ENCODE data around the gene RPL10A. TPM values are rescaled to one million over a fixed set of nuclear protein-coding genes. Genes with fewer than 3 reads are reported as not detected.

RPL10A gene
- total and polyA plus RNA-seq, 3 experiments from 2014 or later, result 970 to 1,739 (median 1,737) TPM

DNA sequence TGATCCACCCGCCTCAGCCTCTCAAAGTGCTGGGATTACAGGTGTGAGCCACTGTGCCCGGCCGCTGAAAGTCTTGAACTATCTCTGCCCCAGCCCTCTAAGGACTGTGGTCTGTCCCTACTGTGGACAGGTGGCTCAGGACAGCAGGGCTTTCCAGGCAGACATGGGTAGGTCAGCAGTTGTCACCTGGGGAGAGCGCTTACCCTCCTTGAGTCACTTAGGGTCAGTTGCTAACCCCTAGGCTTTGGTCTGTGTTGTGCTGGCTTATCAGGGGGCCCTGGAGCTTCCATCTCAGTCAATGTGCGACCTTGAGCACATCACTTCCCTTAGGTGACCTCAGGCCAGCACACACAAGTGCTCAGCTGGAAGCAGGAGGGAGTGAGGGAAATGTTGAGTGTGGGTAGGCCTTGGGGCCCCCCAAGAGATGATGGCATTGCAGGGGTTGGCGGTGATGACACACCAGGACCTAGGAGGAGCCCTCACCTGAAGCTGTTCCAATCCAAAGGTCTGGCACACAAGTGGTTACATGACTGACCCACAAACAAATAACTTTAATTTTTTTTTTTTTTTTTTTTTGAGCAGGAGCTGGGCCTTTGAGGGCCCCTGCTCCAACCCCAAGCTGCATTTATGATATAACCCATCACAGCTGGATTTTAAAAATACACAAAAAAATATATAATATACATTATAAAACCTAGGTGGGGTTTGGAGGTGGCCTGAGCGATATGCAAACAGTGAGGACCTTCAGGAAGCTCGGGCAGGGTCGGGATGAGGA lies 5.1 kb downstream of the RPL10A start:
- Histone ChIP-seq H3K4me1 (ENCODE audit: insufficient read depth, low read length) (peaks cover 32% of the 10 kb centered on the region), H3K4me3 (ENCODE audit: low read length) (no peak overlapping the region), H3K9me3 (ENCODE audit: low read length) (no peaks in the 10 kb centered on the region), H3K36me3 (ENCODE audit: insufficient read depth, low read length) (peaks cover 25% of the 10 kb centered on the region), H3K27me3 (ENCODE audit: insufficient read depth, low read length, poor library complexity, severe bottlenecking) (no peaks in the 10 kb centered on the region), H3K27ac (ENCODE audit: low read depth, low read length) (no peak overlapping the region)
- no peak for DNase-seq
- Mint-ChIP-seq H3K4me1 (peaks cover 28 to 37% (median 34%) of the 10 kb centered on the region in 3 donors), H3K27ac (peak overlapping the region in 1 of 8 donors; percentile 56), H3K9me3 (no peaks in the 10 kb centered on the region), H3K36me3 (peaks cover 0 to 57% (median 10%) of the 10 kb centered on the region in 3 donors), H3K4me3 (no peak overlapping the region), H3K27me3 (peaks cover 0 to 5% of the 10 kb centered on the region in 2 donors)
- ChIA-PET POLR2A (interaction anchor here (0.6 to 0.8 kb wide), 2 partner anchors 20 to 134 kb away, joined by 3 to 4 read pairs; no protein-coding TSS in a partner anchor), CTCF (interaction anchor here (0.8 to 1.6 kb wide), 2 partner anchors 9 to 24 kb away, joined by 3 read pairs; no protein-coding TSS in a partner anchor)

DNA sequence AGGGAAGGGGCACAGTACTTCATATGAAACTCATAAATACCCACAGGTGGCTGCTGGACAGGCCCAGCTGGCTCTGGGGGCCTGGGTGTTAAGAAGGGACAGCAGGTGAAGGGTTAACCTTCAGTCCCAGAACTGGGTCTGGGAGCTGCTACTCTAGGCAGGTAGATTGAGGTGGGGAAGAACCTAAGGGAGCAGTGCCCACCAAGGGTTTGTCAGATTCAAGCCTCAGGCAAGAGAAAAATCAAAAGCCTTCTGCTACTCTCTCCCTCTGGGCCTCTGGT lies 5.6 kb downstream of the RPL10A start:
- POLR2A ChIA-PET, result interaction anchor here (0.8 kb wide), 1 partner anchor 20 kb away, joined by 3 read pairs; no protein-coding TSS in a partner anchor
- Mint-ChIP-seq H3K4me3 (no peak overlapping the region), H3K9me3 (no peaks in the 10 kb centered on the region), H3K27me3 (peaks cover 0 to 4% of the 10 kb centered on the region in 2 donors), H3K36me3 (peaks cover 0 to 51% (median 10%) of the 10 kb centered on the region in 3 donors), H3K4me1 (peaks cover 28 to 37% (median 34%) of the 10 kb centered on the region in 3 donors), H3K27ac (peak overlapping the region in 2 of 8 donors; percentile 34 to 56)
- Histone ChIP-seq H3K27me3 (ENCODE audit: insufficient read depth, low read length, poor library complexity, severe bottlenecking) (no peaks in the 10 kb centered on the region), H3K4me3 (ENCODE audit: low read length) (no peak overlapping the region), H3K9me3 (ENCODE audit: low read length) (no peaks in the 10 kb centered on the region), H3K36me3 (ENCODE audit: insufficient read depth, low read length) (peaks cover 25% of the 10 kb centered on the region), H3K4me1 (ENCODE audit: insufficient read depth, low read length) (peaks cover 32% of the 10 kb centered on the region), H3K27ac (ENCODE audit: low read depth, low read length) (no peak overlapping the region)
- CTCF ChIA-PET, result interaction anchor here (0.8 kb wide), 1 partner anchor 24 kb away, joined by 3 read pairs; no protein-coding TSS in a partner anchor
- no peak for DNase-seq

DNA sequence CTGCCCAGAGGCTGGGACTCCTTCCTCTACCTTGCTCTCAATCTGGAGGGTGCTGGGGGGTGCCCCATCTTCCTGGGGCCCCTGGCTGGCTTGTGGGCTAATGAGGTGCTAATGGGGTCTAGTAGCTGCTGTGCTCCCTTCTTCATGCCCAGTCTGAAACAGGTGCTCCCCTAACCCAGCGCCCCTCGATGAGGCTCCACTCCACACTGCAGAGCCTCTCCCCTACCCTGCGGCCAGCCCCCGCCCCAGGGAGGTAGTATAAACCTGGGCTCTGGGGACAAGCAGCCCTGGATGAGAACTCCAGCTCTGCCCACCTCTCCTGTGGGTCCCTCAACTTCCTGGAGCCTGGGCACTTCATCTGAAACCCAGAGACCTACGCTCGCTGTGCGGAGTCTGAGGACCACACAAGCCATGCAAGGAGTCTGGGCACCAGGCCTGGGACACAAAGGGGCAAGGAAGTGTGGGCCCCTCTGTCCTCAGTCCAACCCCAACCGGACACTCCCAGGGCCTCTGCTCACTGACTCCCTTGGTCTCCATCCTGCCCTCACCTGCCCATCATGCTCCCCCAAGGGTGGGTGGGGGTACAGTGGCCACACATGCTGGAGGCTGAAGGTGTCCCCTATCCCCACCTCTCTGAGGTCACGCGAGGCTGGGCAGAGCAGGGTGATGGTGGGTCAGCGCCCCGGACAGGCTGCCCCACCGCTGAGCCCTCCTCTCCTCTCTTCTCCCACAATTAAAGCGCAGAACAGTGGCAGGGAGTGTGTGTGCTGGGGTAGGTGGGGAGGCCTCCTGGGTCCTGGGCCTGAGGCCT lies 6.1 kb downstream of the RPL10A start:
- peaks cover 26 to 35% (median 32%) of the 10 kb centered on the region in 3 donors for H3K4me1 Mint-ChIP-seq
- H3K4me3 ChIP-seq (ENCODE audit: low read length), result no peak overlapping the region
- peaks cover 29% of the 10 kb centered on the region for H3K4me1 ChIP-seq (ENCODE audit: insufficient read depth, low read length)
- POLR2A ChIA-PET, result no interaction called here
- no peak overlapping the region for H3K4me3 Mint-ChIP-seq
- DNase-seq, result no peak
- H3K27ac ChIP-seq (ENCODE audit: low read depth, low read length), result no peak overlapping the region
- no peaks in the 10 kb centered on the region for H3K9me3 ChIP-seq (ENCODE audit: low read length)
- peaks cover 25% of the 10 kb centered on the region for H3K36me3 ChIP-seq (ENCODE audit: insufficient read depth, low read length)
- peak overlapping the region in 3 of 8 donors; percentile 34 to 73 (median 56) for H3K27ac Mint-ChIP-seq
- peaks cover 0 to 2% of the 10 kb centered on the region in 2 donors for H3K27me3 Mint-ChIP-seq
- CTCF ChIA-PET, result no interaction called here
- peaks cover 0 to 46% (median 9%) of the 10 kb centered on the region in 3 donors for H3K36me3 Mint-ChIP-seq
- H3K9me3 Mint-ChIP-seq, result no peaks in the 10 kb centered on the region
- H3K27me3 ChIP-seq (ENCODE audit: insufficient read depth, low read length, poor library complexity, severe bottlenecking), result no peaks in the 10 kb centered on the region

DNA sequence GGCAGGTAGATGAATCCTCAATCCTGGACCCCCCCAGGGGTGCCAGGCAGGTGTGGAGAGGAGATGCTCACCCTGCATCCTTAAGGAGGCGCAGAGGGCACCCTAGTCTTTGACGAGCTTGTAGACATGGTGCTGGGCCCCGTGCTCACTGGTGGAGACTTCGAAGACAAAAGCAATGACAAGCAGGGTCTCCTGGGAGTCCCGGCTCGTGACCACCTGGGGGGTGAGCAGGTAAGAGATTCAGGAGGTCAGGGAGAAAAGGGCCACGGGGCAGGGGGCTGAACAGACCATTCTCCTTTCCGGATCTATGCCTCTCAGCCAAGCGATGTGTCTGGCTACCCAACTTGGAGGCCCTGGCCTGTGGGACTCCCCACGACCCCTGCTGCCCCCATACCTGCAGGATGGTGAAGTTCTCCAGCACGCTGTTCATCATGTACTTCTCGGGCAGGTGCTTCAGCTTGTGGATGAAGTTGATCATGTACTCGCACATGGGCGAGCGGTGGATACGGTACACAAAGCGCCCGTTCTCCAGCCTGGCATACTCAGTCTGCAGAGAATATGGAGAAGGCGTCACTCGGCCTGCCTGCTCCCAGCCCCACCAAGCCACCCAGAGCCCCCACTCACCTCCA lies 6.9 kb downstream of the RPL10A start:
- peaks cover 25% of the 10 kb centered on the region for H3K36me3 ChIP-seq (ENCODE audit: insufficient read depth, low read length)
- H3K27me3 ChIP-seq (ENCODE audit: insufficient read depth, low read length, poor library complexity, severe bottlenecking), result no peaks in the 10 kb centered on the region
- Mint-ChIP-seq H3K27me3 (no peaks in the 10 kb centered on the region), H3K4me3 (no peak overlapping the region), H3K4me1 (peaks cover 19 to 28% (median 25%) of the 10 kb centered on the region in 3 donors), H3K27ac (peak overlapping the region in 1 of 8 donors; percentile 50), H3K9me3 (no peaks in the 10 kb centered on the region), H3K36me3 (peaks cover 0 to 39% (median 5%) of the 10 kb centered on the region in 3 donors)
- no peak overlapping the region for H3K4me3 ChIP-seq (ENCODE audit: low read length)
- ChIA-PET CTCF (no interaction called here), POLR2A (no interaction called here)
- no peaks in the 10 kb centered on the region for H3K9me3 ChIP-seq (ENCODE audit: low read length)
- no peak for DNase-seq
- peaks cover 22% of the 10 kb centered on the region for H3K4me1 ChIP-seq (ENCODE audit: insufficient read depth, low read length)
- H3K27ac ChIP-seq (ENCODE audit: low read depth, low read length), result no peak overlapping the region

DNA sequence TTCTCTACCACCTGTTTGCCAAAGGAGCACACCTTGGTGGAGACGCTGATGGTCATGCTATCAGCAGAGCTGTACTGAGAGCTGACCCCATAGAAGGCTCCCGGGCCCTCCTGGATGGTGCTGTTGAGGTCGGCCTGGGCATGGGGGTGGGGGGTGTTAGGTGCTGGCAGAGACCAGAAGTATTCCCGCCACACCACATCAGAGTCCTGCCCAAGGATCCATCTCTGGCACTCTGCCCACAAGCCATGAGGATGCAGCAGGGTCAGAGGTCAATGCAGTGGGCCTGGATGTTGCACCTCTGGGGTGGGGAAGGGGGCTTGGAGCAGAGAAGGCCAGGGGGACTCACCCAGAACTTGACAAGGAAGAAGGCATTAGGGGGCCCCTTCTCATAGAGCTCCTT lies 7.4 kb downstream of the RPL10A start:
- ChIA-PET CTCF (no interaction called here), POLR2A (no interaction called here)
- no peak for DNase-seq
- Mint-ChIP-seq H3K27ac (no peak overlapping the region), H3K27me3 (no peaks in the 10 kb centered on the region), H3K4me3 (no peak overlapping the region), H3K9me3 (no peaks in the 10 kb centered on the region), H3K4me1 (peaks cover 14 to 23% (median 20%) of the 10 kb centered on the region in 3 donors), H3K36me3 (peaks cover 0 to 33% (median 5%) of the 10 kb centered on the region in 3 donors)
- no peaks in the 10 kb centered on the region for H3K9me3 ChIP-seq (ENCODE audit: low read length)
- H3K4me1 ChIP-seq (ENCODE audit: insufficient read depth, low read length), result peaks cover 16% of the 10 kb centered on the region
- no peak overlapping the region for H3K27ac ChIP-seq (ENCODE audit: low read depth, low read length)
- H3K36me3 ChIP-seq (ENCODE audit: insufficient read depth, low read length), result peaks cover 25% of the 10 kb centered on the region
- H3K4me3 ChIP-seq (ENCODE audit: low read length), result no peak overlapping the region
- no peaks in the 10 kb centered on the region for H3K27me3 ChIP-seq (ENCODE audit: insufficient read depth, low read length, poor library complexity, severe bottlenecking)

DNA sequence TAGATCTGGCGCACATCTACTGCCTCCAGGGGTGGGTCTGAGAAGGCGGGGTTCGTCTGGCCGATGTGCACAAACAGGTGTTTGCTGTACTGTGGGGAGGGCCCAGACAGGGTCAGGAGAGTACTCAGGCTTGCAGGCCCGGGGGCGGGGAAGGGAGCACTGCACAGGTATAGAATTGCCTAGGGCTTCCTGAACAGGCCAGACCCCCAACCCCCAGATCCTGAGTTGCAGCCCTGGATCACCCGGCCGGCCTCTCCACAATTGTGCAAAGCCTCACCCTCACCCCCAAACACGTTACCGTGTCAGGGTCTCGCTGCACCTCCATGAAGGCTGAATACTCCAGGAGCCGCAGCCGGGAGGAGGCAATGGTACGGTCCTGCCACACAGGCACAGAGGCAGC lies 7.8 kb downstream of the RPL10A start:
- Histone ChIP-seq H3K4me1 (ENCODE audit: insufficient read depth, low read length) (peaks cover 12% of the 10 kb centered on the region), H3K27me3 (ENCODE audit: insufficient read depth, low read length, poor library complexity, severe bottlenecking) (no peaks in the 10 kb centered on the region), H3K27ac (ENCODE audit: low read depth, low read length) (no peak overlapping the region), H3K36me3 (ENCODE audit: insufficient read depth, low read length) (peaks cover 21% of the 10 kb centered on the region), H3K9me3 (ENCODE audit: low read length) (no peaks in the 10 kb centered on the region), H3K4me3 (ENCODE audit: low read length) (no peak overlapping the region)
- Mint-ChIP-seq H3K27ac (no peak overlapping the region), H3K4me1 (peaks cover 10 to 18% (median 15%) of the 10 kb centered on the region in 3 donors), H3K4me3 (no peak overlapping the region), H3K36me3 (peaks cover 0 to 29% (median 2%) of the 10 kb centered on the region in 3 donors), H3K9me3 (no peaks in the 10 kb centered on the region), H3K27me3 (no peaks in the 10 kb centered on the region)
- POLR2A ChIA-PET, result no interaction called here
- no peak for DNase-seq
- CTCF ChIA-PET, result no interaction called here

DNA sequence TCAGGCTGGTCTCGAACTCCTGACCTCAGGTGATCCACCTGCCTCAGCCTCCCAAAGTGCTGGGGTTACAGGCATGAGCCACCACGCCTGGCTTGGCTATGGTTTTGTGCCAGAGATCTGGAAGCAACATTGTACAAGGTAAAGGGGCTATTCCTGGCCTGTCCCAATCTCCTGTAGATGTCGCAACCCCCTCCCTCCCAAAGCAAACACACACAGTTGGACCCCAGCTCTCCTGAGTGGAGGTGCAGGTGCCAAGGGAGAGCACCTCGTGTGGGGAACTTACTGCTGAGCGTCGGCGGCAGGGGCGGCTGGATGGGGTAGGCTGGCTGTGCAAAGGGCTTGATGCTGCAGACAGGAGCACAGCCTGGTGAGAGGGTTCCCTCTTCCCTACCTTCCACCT lies 8.8 kb downstream of the RPL10A start:
- no peak overlapping the region for H3K4me3 Mint-ChIP-seq
- no peaks in the 10 kb centered on the region for H3K9me3 Mint-ChIP-seq
- ChIA-PET CTCF (interaction anchor here (0.7 to 1.4 kb wide), 2 partner anchors 10 to 149 kb away, joined by 3 read pairs; no protein-coding TSS in a partner anchor), POLR2A (no interaction called here)
- H3K36me3 Mint-ChIP-seq, result peaks cover 0 to 19% (median 2%) of the 10 kb centered on the region in 3 donors
- DNase-seq, result no peak
- Histone ChIP-seq H3K27me3 (ENCODE audit: insufficient read depth, low read length, poor library complexity, severe bottlenecking) (no peaks in the 10 kb centered on the region), H3K27ac (ENCODE audit: low read depth, low read length) (no peak overlapping the region), H3K9me3 (ENCODE audit: low read length) (no peaks in the 10 kb centered on the region), H3K36me3 (ENCODE audit: insufficient read depth, low read length) (peaks cover 12% of the 10 kb centered on the region), H3K4me3 (ENCODE audit: low read length) (no peak overlapping the region), H3K4me1 (ENCODE audit: insufficient read depth, low read length) (peaks cover 6% of the 10 kb centered on the region)
- H3K27ac Mint-ChIP-seq, result peak overlapping the region in 1 of 8 donors; percentile 50
- no peaks in the 10 kb centered on the region for H3K27me3 Mint-ChIP-seq
- peaks cover 4 to 8% (median 5%) of the 10 kb centered on the region in 3 donors for H3K4me1 Mint-ChIP-seq
